H1 (cell line): ENCODE data around the gene RNF20. TPM values are rescaled to one million over a fixed set of nuclear protein-coding genes. Genes with fewer than 3 reads are reported as not detected.

Source experiments
- CTCF ChIA-PET: fragments of 300-600 bp; sonication (Branson Sonifier 250); formaldehyde crosslinking; loops from one replicate; lab custom pipeline; 2021; ENCODE audit not compliant: partially characterized antibody; lab: Charles Lee
- POLR2A ChIA-PET: fragments of 300-600 bp; sonication (Branson Sonifier 250); formaldehyde crosslinking; loops from one replicate; lab custom pipeline; 2021; ENCODE audit warnings: inconsistent platforms; ENCODE audit not compliant: partially characterized antibody; lab: Charles Lee
- DNase-seq, 2 experiments: peaks; one replicate each; pipeline versions ENCODE4 v3.0.0 to v3.0.0-alpha.2; 2010 to 2022; ENCODE audit warnings: low spot score in 2 of 2, low read depth in 1 of 2, mixed read lengths in 1 of 2
- FAIRE-seq: peaks from 2 replicates; lab custom pipeline; 2011; peaks lifted over from hg19 to GRCh38; lab: Jason Lieb, UNC
- H2AFZ ChIP-seq: 2 replicates; pipeline ENCODE4 v1.8.1; 2012; ENCODE audit warnings: low read length, inconsistent platforms
- H2AK5ac ChIP-seq: 2 replicates; pipeline ENCODE4 v1.6.1; 2013; ENCODE audit warnings: low read depth, low read length
- H2BK120ac ChIP-seq: replicated peaks from 2 replicates; pipeline ENCODE3; 2013; ENCODE audit warnings: low read depth, low read length, inconsistent platforms
- H2BK12ac ChIP-seq: 2 replicates; pipeline ENCODE4 v1.6.1; 2013; ENCODE audit warnings: low read depth, low read length
- H2BK15ac ChIP-seq: 2 replicates; pipeline ENCODE4 v1.6.1; 2013; ENCODE audit warnings: low read length
- H2BK20ac ChIP-seq: 2 replicates; pipeline ENCODE4 v1.6.1; 2013; ENCODE audit warnings: low read length
- H2BK5ac ChIP-seq: 2 replicates; pipeline ENCODE4 v1.6.1; 2013; ENCODE audit warnings: low read depth, low read length
- H3K14ac ChIP-seq: 2 replicates; pipeline ENCODE4 v1.6.1; 2013; ENCODE audit warnings: inconsistent platforms; ENCODE audit not compliant: insufficient read length
- H3K18ac ChIP-seq: 2 replicates; pipeline ENCODE4 v1.6.1; 2013; ENCODE audit warnings: low read length; ENCODE audit errors: extremely low read depth
- H3K23ac ChIP-seq: 2 replicates; pipeline ENCODE4 v1.6.1; 2013; ENCODE audit warnings: inconsistent platforms; ENCODE audit not compliant: insufficient read length
- H3K23me2 ChIP-seq: 2 replicates; pipeline ENCODE4 v1.6.1; 2013; ENCODE audit warnings: low read depth, low read length
- H3K27ac ChIP-seq: 2 replicates; pipeline ENCODE4 v1.6.1; 2011; ENCODE audit warnings: low read depth, low read length, inconsistent platforms
- H3K27me3 ChIP-seq, 4 experiments: replicated peaks in 1 of 4; 1 replicate in 1 of 4; 2 replicates in 3 of 4; pipeline versions ENCODE4 v1.6.1 to v1.8.1; 2011 to 2013; ENCODE audit warnings: low read length in 3 of 4, mild to moderate bottlenecking in 3 of 4, inconsistent platforms in 2 of 4, mixed read lengths in 2 of 4, moderate library complexity in 1 of 4; ENCODE audit not compliant: control insufficient read depth in 3 of 4, insufficient read depth in 3 of 4; ENCODE audit errors: extremely low read depth in 1 of 4
- H3K36me3 ChIP-seq, 4 experiments: 2 replicates each; pipeline versions ENCODE4 v1.6.1 to v1.8.1; 2011 to 2013; ENCODE audit warnings: mild to moderate bottlenecking in 4 of 4, low read length in 3 of 4, moderate library complexity in 2 of 4, control low read depth in 1 of 4, inconsistent platforms in 1 of 4; ENCODE audit not compliant: insufficient read depth in 4 of 4, control insufficient read depth in 2 of 4
- H3K4ac ChIP-seq: replicated peaks from 2 replicates; pipeline ENCODE3; 2013; ENCODE audit warnings: low read length, low read depth, mixed read lengths, inconsistent platforms; ENCODE audit not compliant: insufficient read length
- H3K4me1 ChIP-seq, 4 experiments: replicated peaks in 1 of 4; 1 replicate in 1 of 4; 2 replicates in 3 of 4; pipeline versions ENCODE4 v1.6.1 to v1.8.1; 2011 to 2013; ENCODE audit warnings: low read length in 3 of 4, inconsistent platforms in 2 of 4, mixed read lengths in 1 of 4; ENCODE audit not compliant: insufficient read depth in 4 of 4, control insufficient read depth in 3 of 4
- H3K4me2 ChIP-seq, 2 experiments: 2 replicates each; pipeline versions ENCODE4 v1.6.1 to v1.8.1; 2011 to 2013; ENCODE audit warnings: low read depth in 2 of 2, low read length in 2 of 2, control low read depth in 1 of 2, inconsistent platforms in 1 of 2, mild to moderate bottlenecking in 1 of 2; ENCODE audit not compliant: insufficient read depth in 1 of 2
- H3K4me3 ChIP-seq, 4 experiments: fragments of 200-600, 300-600 bp in 1 of 4; sonication (generic), shearing (Covaris generic), sonication (Bioruptor Twin) in 1 of 4; 2 replicates each; pipeline versions ENCODE4 v1.5.1 to v1.8.1; 2011 to 2016; ENCODE audit warnings: low read length in 4 of 4, low read depth in 3 of 4, control low read depth in 2 of 4, inconsistent platforms in 2 of 4, mild to moderate bottlenecking in 2 of 4, mixed read lengths in 1 of 4, moderate library complexity in 1 of 4; ENCODE audit not compliant: insufficient read depth in 2 of 4; ENCODE audit errors: extremely low read depth in 1 of 4
- H3K56ac ChIP-seq: replicated peaks from 2 replicates; pipeline ENCODE3; 2013; ENCODE audit warnings: low read depth, mild to moderate bottlenecking, mixed read lengths, low read length, inconsistent platforms; ENCODE audit not compliant: insufficient read length
- H3K79me1 ChIP-seq: 2 replicates; pipeline ENCODE4 v1.6.1; 2013; ENCODE audit warnings: low read depth, low read length, control low read depth
- H3K79me2 ChIP-seq, 2 experiments: 2 replicates each; pipeline versions ENCODE4 v1.6.1 to v1.8.1; 2012 to 2013; ENCODE audit warnings: low read length in 2 of 2, mild to moderate bottlenecking in 2 of 2, inconsistent platforms in 1 of 2; ENCODE audit not compliant: insufficient read depth in 2 of 2, control insufficient read depth in 1 of 2
- H3K9ac ChIP-seq, 4 experiments: replicated peaks in 1 of 4; 1 replicate in 1 of 4; 2 replicates in 3 of 4; pipeline versions ENCODE4 v1.6.1 to v1.8.1; 2011 to 2013; ENCODE audit warnings: low read depth in 3 of 4, low read length in 3 of 4, control low read depth in 2 of 4, mild to moderate bottlenecking in 2 of 4, moderate library complexity in 2 of 4, inconsistent platforms in 1 of 4; ENCODE audit errors: extremely low read depth in 1 of 4
- H3K9me3 ChIP-seq, 2 experiments: 2 replicates each; pipeline versions ENCODE4 v1.6.1 to v1.8.1; 2012 to 2013; ENCODE audit warnings: mild to moderate bottlenecking in 2 of 2, moderate library complexity in 2 of 2, control low read depth in 1 of 2, inconsistent platforms in 1 of 2, low read depth in 1 of 2, low read length in 1 of 2, mixed read lengths in 1 of 2; ENCODE audit not compliant: insufficient read depth in 2 of 2
- H4K20me1 ChIP-seq, 2 experiments: replicated peaks in 1 of 2; 2 replicates each; pipeline versions ENCODE3 to v1.8.1; 2011 to 2013; ENCODE audit warnings: inconsistent platforms in 2 of 2, low read length in 2 of 2, mild to moderate bottlenecking in 1 of 2; ENCODE audit not compliant: insufficient read depth in 2 of 2, control insufficient read depth in 1 of 2
- H4K5ac ChIP-seq: 2 replicates; pipeline ENCODE4 v1.6.1; 2013; ENCODE audit warnings: low read length, low read depth, mixed read lengths, inconsistent platforms; ENCODE audit not compliant: insufficient read length
- H4K8ac ChIP-seq: 2 replicates; pipeline ENCODE4 v1.8.0; 2013; ENCODE audit warnings: mild to moderate bottlenecking, moderate library complexity, low read length, inconsistent platforms; ENCODE audit not compliant: insufficient read depth; ENCODE audit errors: extremely low read depth
- H4K91ac ChIP-seq: replicated peaks from 2 replicates; pipeline ENCODE3; 2013; ENCODE audit warnings: low read length, mixed read lengths, inconsistent platforms; ENCODE audit not compliant: insufficient read length
- HDAC6 ChIP-seq: IDR thresholded peaks from one replicate; pipeline ENCODE4 v1.7.1; 2012; ENCODE audit warnings: low read depth, mild to moderate bottlenecking, inconsistent platforms, low read length, moderate library complexity
- SAP30 ChIP-seq: fragments of 300-600 bp; sonication (generic); IDR thresholded peaks from 2 replicates; pipeline ENCODE4 v1.7.1; 2012; ENCODE audit warnings: low read length, moderate library complexity, mild to moderate bottlenecking, inconsistent platforms; ENCODE audit not compliant: insufficient read depth, insufficient replicate concordance
- SIX5 ChIP-seq: IDR thresholded peaks from 2 replicates; pipeline ENCODE4 v1.6.1; 2011; ENCODE audit warnings: mild to moderate bottlenecking, low read depth, low read length
- SRF ChIP-seq: IDR thresholded peaks from 2 replicates; pipeline ENCODE4 v1.6.1; 2011; ENCODE audit warnings: mild to moderate bottlenecking, low read depth, low read length, moderate library complexity
- SUZ12 ChIP-seq: fragments of 200-600 bp; sonication (generic); IDR thresholded peaks from 2 replicates; pipeline ENCODE4 v1.6.1; 2012; ENCODE audit warnings: mild to moderate bottlenecking, inconsistent platforms, low read length, moderate library complexity, mixed read lengths
- WGBS, 2 experiments: shearing (Covaris generic) in 1 of 2; methylation state at CpG; one replicate each; pipeline versions ENCODE4 v1.1.6 to v1.1.7; 2013 to 2015; ENCODE audit warnings: low lambda C conversion rate in 2 of 2, mixed read lengths in 2 of 2, inconsistent platforms in 1 of 2, low coverage in 1 of 2, missing lambda C conversion rate in 1 of 2; ENCODE audit not compliant: insufficient replicate concordance in 2 of 2, insufficient coverage in 1 of 2, insufficient read length in 1 of 2; ENCODE audit errors: extremely low coverage in 1 of 2, missing lambda C conversion rate in 1 of 2; 5-methylcytosine and 5-hydroxymethylcytosine counted together
- polyA plus RNA-seq, 7 experiments: library from polyadenylated mRNA; depleted of rRNA in 3 of 7; stranded (reverse) in 5 of 7; unstranded in 2 of 7; fragments of >200 nt in 5 of 7; fragments of 200-250 nt in 2 of 7; gene quantifications; 1 replicate in 5 of 7; 2 replicates in 1 of 7; 4 replicates in 1 of 7; pipeline versions ENCODE4 v1.2.1 to v1.2.3, GENCODE V29; 2011 to 2013; ENCODE audit warnings: missing spikeins in 2 of 7, mixed read lengths in 2 of 7
- total RNA-seq: library from RNA; stranded (reverse); fragmentation: NEBNext Ultra II Directional; extraction: Animal tissue kit (Norgen Biotek cat#: 25700); gene quantifications from 2 replicates; pipeline ENCODE4 v1.2.1, GENCODE V29; 2021
- TF ChIP-seq, protein P1 (sequence below): IDR thresholded peaks from 2 replicates; pipeline ENCODE4 v1.6.1; 2011; ENCODE audit warnings: low read length, improper control_type of control experiment
- TF ChIP-seq, protein P2 (sequence below): IDR thresholded peaks from 2 replicates; pipeline ENCODE4 v1.6.1; 2012; ENCODE audit warnings: inconsistent platforms

RNF20 gene
- total and polyA plus RNA-seq, 2 of the 8 experiments (the other 6 are each of a cell fraction or from before 2014, with no cell fraction given), result 9.4 to 65.2 TPM

- no peak overlapping the region for H3K4ac ChIP-seq
- H3K4me1 ChIP-seq, result peaks cover 0 to 16% (median 4%) of the 10 kb centered on the region in 4 experiments; a peak in 3 of 7 replicates
- no peak overlapping the region for H2BK20ac ChIP-seq
- H2BK120ac ChIP-seq, result no peak overlapping the region
- no peak overlapping the region for H3K4me3 ChIP-seq
- 58% methylated on average over 2 of the region's 2 CpGs; no CpG with 5 or more reads in 1 of the 2 experiments for WGBS, 2 experiments
- no peak for DNase-seq
- H3K14ac ChIP-seq, result no peak overlapping the region
- no peak overlapping the region for H3K27ac ChIP-seq
- TF ChIP-seq SRF (no peak), HDAC6 (no peak), SIX5 (no peak), SAP30 (no peak), SUZ12 (no peak)
- TF ChIP-seq, protein P1, sequence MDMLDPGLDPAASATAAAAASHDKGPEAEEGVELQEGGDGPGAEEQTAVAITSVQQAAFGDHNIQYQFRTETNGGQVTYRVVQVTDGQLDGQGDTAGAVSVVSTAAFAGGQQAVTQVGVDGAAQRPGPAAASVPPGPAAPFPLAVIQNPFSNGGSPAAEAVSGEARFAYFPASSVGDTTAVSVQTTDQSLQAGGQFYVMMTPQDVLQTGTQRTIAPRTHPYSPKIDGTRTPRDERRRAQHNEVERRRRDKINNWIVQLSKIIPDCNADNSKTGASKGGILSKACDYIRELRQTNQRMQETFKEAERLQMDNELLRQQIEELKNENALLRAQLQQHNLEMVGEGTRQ, result no peak
- TF ChIP-seq, protein P2, sequence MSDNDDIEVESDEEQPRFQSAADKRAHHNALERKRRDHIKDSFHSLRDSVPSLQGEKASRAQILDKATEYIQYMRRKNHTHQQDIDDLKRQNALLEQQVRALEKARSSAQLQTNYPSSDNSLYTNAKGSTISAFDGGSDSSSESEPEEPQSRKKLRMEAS, result 0 out of 2 replicates have a peak, but pooled peaks have one; percentile 12
- TF ChIP-seq, all 59 proteins: peak for 1
- no peaks in the 10 kb centered on the region for H3K79me2 ChIP-seq
- no peak for FAIRE-seq
- CTCF ChIA-PET, result interaction anchor here (1.3 to 1.4 kb wide), 4 partner anchors 32 to 124 kb away, joined by 3 to 5 read pairs (median 3); no protein-coding TSS in a partner anchor
- no peak overlapping the region for H2AK5ac ChIP-seq
- POLR2A ChIA-PET, result interaction anchor here (1.0 to 1.6 kb wide), 3 partner anchors 11 to 71 kb away, joined by 3 read pairs; no protein-coding TSS in a partner anchor
- no peaks in the 10 kb centered on the region for H3K79me1 ChIP-seq
- H3K27me3 ChIP-seq, result no peaks in the 10 kb centered on the region
- H3K4me2 ChIP-seq, result 0 out of 4 replicates have a peak overlapping the region, but pooled peaks of 1 of the 2 experiments have one; percentile 1
- no peak overlapping the region for H2BK15ac ChIP-seq
- no peak overlapping the region for H3K56ac ChIP-seq
- no peak overlapping the region for H2BK5ac ChIP-seq
- no peak overlapping the region for H4K91ac ChIP-seq
- no peak overlapping the region for H3K23ac ChIP-seq
- no peak overlapping the region for H2AFZ ChIP-seq
- no peak overlapping the region for H4K5ac ChIP-seq
- no peaks in the 10 kb centered on the region for H4K20me1 ChIP-seq
- H2BK12ac ChIP-seq, result no peak overlapping the region
- H3K9me3 ChIP-seq, result no peaks in the 10 kb centered on the region
- no peak overlapping the region for H4K8ac ChIP-seq
- H3K9ac ChIP-seq, result no peak overlapping the region
- no peak overlapping the region for H3K18ac ChIP-seq
- H3K23me2 ChIP-seq, result no peaks in the 10 kb centered on the region
- H3K36me3 ChIP-seq, result peaks cover 0 to 7% (median 2%) of the 10 kb centered on the region in 4 experiments; a peak in 4 of 8 replicates
These were observed 38.7 kb downstream of the RNF20 start for GRCh38 chr9:101572316-101572715.
